B cell (primary cell): ENCODE data around the gene GLRA1. TPM values are rescaled to one million over a fixed set of nuclear protein-coding genes. Genes with fewer than 3 reads are reported as not detected.

Source experiments
- ATAC-seq: fragments of 200-7000 bp; cut with Tn5 transposase; one replicate; pipeline ENCODE4 v1.10.0; 2021; ENCODE audit warnings: low read depth, mild to moderate bottlenecking, moderate number of reproducible peaks, moderate library complexity
- CTCF ChIA-PET: fragments of 350-600 bp; sonication (Branson Sonifier 250); formaldehyde crosslinking; loops from one replicate; lab custom pipeline; 2021; ENCODE audit warnings: antibody characterized with exemption, inconsistent platforms; lab: Charles Lee
- POLR2A ChIA-PET: fragments of 350-600 bp; sonication (Branson Sonifier 250); formaldehyde crosslinking; loops from one replicate; lab custom pipeline; 2021; ENCODE audit warnings: antibody characterized with exemption; lab: Charles Lee
- DNase-seq: peaks from one replicate; pipeline ENCODE4 v3.0.0; 2013
- H2AFZ ChIP-seq: 2 replicates; pipeline ENCODE4 v1.6.1; 2012; ENCODE audit warnings: mild to moderate bottlenecking, low read depth, low read length; ENCODE audit not compliant: insufficient read depth, poor library complexity, severe bottlenecking
- H3K27ac ChIP-seq, 2 donors: 1 replicate in 1 of 2; 2 replicates in 1 of 2; pipeline ENCODE4 v1.5.1; 2012 to 2013; ENCODE audit warnings: low read length in 2 of 2, mild to moderate bottlenecking in 2 of 2, moderate library complexity in 1 of 2
- H3K27me3 ChIP-seq, 4 experiments: fragments of 200-600 bp in 1 of 4; sonication (generic) in 1 of 4; replicated peaks in 1 of 4; 1 replicate in 2 of 4; 2 replicates in 2 of 4; pipeline versions ENCODE4 v1.6.1 to v1.7.0; 2013 to 2016; ENCODE audit warnings: low read length in 3 of 4, mild to moderate bottlenecking in 2 of 4, mixed read lengths in 1 of 4, moderate library complexity in 1 of 4; ENCODE audit not compliant: insufficient read depth in 4 of 4, control insufficient read depth in 3 of 4; ENCODE audit errors: control extremely low read depth in 1 of 4
- H3K36me3 ChIP-seq, 2 experiments: replicated peaks in 1 of 2; 1 replicate in 1 of 2; 2 replicates in 1 of 2; pipeline versions ENCODE4 v1.6.1 to v1.7.1; 2013; ENCODE audit warnings: low read length in 1 of 2; ENCODE audit not compliant: insufficient read depth in 2 of 2, control insufficient read depth in 1 of 2; ENCODE audit errors: control extremely low read depth in 1 of 2, extremely low read depth in 1 of 2
- H3K4me1 ChIP-seq, 2 donors: fragments of 200-600 bp in 1 of 2; sonication (generic) in 1 of 2; 1 replicate in 1 of 2; 2 replicates in 1 of 2; pipeline versions ENCODE4 v1.5.1 to v1.6.1; 2013 to 2017; ENCODE audit warnings: low read length in 2 of 2; ENCODE audit not compliant: control insufficient read depth in 2 of 2, insufficient read depth in 2 of 2
- H3K4me2 ChIP-seq: replicated peaks from 2 replicates; pipeline ENCODE3; 2012; ENCODE audit warnings: mild to moderate bottlenecking, low read depth, low read length; ENCODE audit not compliant: poor library complexity, severe bottlenecking
- H3K4me3 ChIP-seq, 5 experiments: fragments of 200-600 bp in 1 of 5; sonication (generic) in 1 of 5; 1 replicate in 3 of 5; 2 replicates in 2 of 5; pipeline versions ENCODE4 v1.5.1 to v1.7.0; 2011 to 2016; ENCODE audit warnings: low read length in 4 of 5, mild to moderate bottlenecking in 4 of 5, low read depth in 2 of 5, control low read depth in 1 of 5, moderate library complexity in 1 of 5; ENCODE audit not compliant: insufficient read depth in 1 of 5; ENCODE audit errors: control extremely low read depth in 1 of 5, extremely low read depth in 1 of 5
- H3K79me2 ChIP-seq: fragments of 200-600 bp; sonication (generic); one replicate; pipeline ENCODE4 v1.6.0; 2016; ENCODE audit warnings: low read length; ENCODE audit not compliant: control insufficient read depth, insufficient read depth
- H3K9ac ChIP-seq: fragments of 200-600 bp; sonication (generic); 2 replicates; pipeline ENCODE4 v1.6.1; 2017; ENCODE audit warnings: mild to moderate bottlenecking, low read length, moderate library complexity
- H3K9me3 ChIP-seq, 3 donors: one replicate each; pipeline versions ENCODE4 v1.6.1 to v1.7.1; 2013; ENCODE audit warnings: low read length in 2 of 3; ENCODE audit not compliant: control insufficient read depth in 2 of 3, insufficient read depth in 1 of 3; ENCODE audit errors: control extremely low read depth in 1 of 3
- H4K20me1 ChIP-seq: 2 replicates; pipeline ENCODE4 v1.6.0; 2012; ENCODE audit warnings: mild to moderate bottlenecking, low read length; ENCODE audit not compliant: insufficient read depth, control insufficient read depth, poor library complexity, severe bottlenecking
- H3K27ac Mint-ChIP-seq: one replicate; pipeline ENCODE4 v1.8.0; 2021; ENCODE audit warnings: mixed read lengths
- H3K27me3 Mint-ChIP-seq: one replicate; pipeline ENCODE4 v1.8.0; 2021; ENCODE audit warnings: mixed read lengths
- H3K4me1 Mint-ChIP-seq: one replicate; pipeline ENCODE4 v1.8.0; 2021; ENCODE audit warnings: mixed read lengths
- H3K4me3 Mint-ChIP-seq: one replicate; pipeline ENCODE4 v1.8.0; 2021; ENCODE audit warnings: mixed read lengths
- H3K9me3 Mint-ChIP-seq: one replicate; pipeline ENCODE4 v1.8.0; 2022; ENCODE audit warnings: mixed read lengths; ENCODE audit not compliant: insufficient read depth
- EZH2 ChIP-seq: IDR thresholded peaks from 2 replicates; pipeline ENCODE4 v1.6.1; 2012; ENCODE audit warnings: borderline replicate concordance, low read depth, mild to moderate bottlenecking, moderate library complexity, low read length; ENCODE audit not compliant: insufficient read depth, poor library complexity, severe bottlenecking
- WGBS: methylation state at CpG from one replicate; pipeline ENCODE4 v1.1.5; 2013; ENCODE audit warnings: missing lambda C conversion rate; ENCODE audit not compliant: insufficient coverage; 5-methylcytosine and 5-hydroxymethylcytosine counted together
- intact Hi-C: fragments of 100-400 bp; cut with micrococcal nuclease; formaldehyde crosslinking; loops from one replicate; pipeline ENCODE4 v1.10.0; 2022
- polyA plus RNA-seq: library from polyadenylated mRNA; depleted of rRNA; stranded (reverse); fragments of >200 nt; gene quantifications from 2 replicates; pipeline ENCODE4 v1.2.3, GENCODE V29; 2012
- total RNA-seq, 2 donors: library from RNA; stranded (reverse); fragments of 120-200 nt in 1 of 2; gene quantifications; 1 replicate in 1 of 2; 2 replicates in 1 of 2; pipeline versions ENCODE4 v1.2.3 to v1.2.4, GENCODE V29; 2013 to 2022
- TF ChIP-seq, protein P1 (sequence below): fragments of 200-600 bp; IDR thresholded peaks from one replicate; pipeline ENCODE4 v1.8.0; 2022; ENCODE audit warnings: antibody characterized with exemption, mild to moderate bottlenecking

Gene GLRA1
- total and polyA plus RNA-seq, 2 donors (not counting 1 experiment from before 2014, with no cell fraction given), result not detected

DNA sequence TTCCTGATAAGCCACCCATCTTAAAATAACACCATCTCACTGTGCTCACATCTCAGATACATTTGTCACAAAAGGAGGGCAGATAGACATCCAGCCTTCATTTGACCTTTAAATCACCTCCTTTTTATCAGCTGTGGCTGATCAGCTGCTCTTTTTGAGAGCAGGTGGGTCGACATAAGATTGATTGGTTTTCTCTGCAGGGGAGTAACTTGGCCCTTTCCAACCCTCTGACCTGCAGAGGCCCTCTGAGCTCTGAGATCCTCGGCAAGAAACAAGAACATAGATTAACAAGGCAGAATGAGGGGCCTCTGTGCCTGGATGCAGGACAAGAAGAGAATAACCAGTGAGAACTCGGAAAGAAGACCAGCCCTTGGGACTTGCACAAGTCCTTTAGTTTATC, 33.5 kb upstream of the GLRA1 start:
- Histone ChIP-seq H3K4me2 (no peak overlapping the region), H3K9ac (no peak overlapping the region), H3K27ac (no peak overlapping the region), H4K20me1 (no peaks in the 10 kb centered on the region), H3K36me3 (no peaks in the 10 kb centered on the region), H3K4me1 (no peaks in the 10 kb centered on the region), H2AFZ (no peak overlapping the region), H3K79me2 (no peaks in the 10 kb centered on the region), H3K27me3 (peaks cover 0 to 3% (median 0%) of the 10 kb centered on the region in 4 experiments), H3K9me3 (no peaks in the 10 kb centered on the region), H3K4me3 (no peak overlapping the region)
- Mint-ChIP-seq H3K27me3 (peaks cover 7% of the 10 kb centered on the region), H3K9me3 (no peaks in the 10 kb centered on the region), H3K27ac (no peak overlapping the region), H3K4me3 (no peak overlapping the region), H3K4me1 (peaks cover 7% of the 10 kb centered on the region)
- no peak for ATAC-seq
- intact Hi-C loops, result no loop called here
- CTCF ChIA-PET, result interaction anchor here (0.5 to 1.7 kb wide), 2 partner anchors 140 to 182 kb away, joined by 3 read pairs; no protein-coding TSS in a partner anchor
- no peak for TF ChIP-seq EZH2
- TF ChIP-seq, protein P1, sequence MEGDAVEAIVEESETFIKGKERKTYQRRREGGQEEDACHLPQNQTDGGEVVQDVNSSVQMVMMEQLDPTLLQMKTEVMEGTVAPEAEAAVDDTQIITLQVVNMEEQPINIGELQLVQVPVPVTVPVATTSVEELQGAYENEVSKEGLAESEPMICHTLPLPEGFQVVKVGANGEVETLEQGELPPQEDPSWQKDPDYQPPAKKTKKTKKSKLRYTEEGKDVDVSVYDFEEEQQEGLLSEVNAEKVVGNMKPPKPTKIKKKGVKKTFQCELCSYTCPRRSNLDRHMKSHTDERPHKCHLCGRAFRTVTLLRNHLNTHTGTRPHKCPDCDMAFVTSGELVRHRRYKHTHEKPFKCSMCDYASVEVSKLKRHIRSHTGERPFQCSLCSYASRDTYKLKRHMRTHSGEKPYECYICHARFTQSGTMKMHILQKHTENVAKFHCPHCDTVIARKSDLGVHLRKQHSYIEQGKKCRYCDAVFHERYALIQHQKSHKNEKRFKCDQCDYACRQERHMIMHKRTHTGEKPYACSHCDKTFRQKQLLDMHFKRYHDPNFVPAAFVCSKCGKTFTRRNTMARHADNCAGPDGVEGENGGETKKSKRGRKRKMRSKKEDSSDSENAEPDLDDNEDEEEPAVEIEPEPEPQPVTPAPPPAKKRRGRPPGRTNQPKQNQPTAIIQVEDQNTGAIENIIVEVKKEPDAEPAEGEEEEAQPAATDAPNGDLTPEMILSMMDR, result no peak
- no peak for DNase-seq
- POLR2A ChIA-PET, result no interaction called here
- WGBS, result no CpG with 5 or more reads among the region's 3 CpGs

DNA sequence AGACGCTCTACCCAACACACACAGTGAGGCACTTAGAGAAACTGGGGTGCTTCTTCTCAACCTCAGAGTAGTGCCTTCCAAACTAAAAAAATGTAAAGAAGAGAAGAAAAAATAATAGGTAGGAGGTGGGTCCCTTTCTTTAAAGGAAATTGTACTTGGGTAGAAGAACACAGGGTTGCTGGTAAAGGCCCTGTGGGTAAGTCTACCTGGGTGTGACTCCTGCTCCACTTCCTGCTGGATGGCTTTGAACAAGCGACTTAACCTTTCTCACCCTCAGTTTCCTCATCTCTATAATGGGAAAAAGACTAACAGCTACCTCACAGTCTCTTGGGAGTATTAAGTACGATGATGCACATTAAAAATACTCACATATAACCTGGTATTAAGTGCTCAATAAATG, 32.1 kb upstream of the GLRA1 start:
- H3K27ac Mint-ChIP-seq, result no peak overlapping the region
- H3K9me3 Mint-ChIP-seq, result no peaks in the 10 kb centered on the region
- H3K4me1 Mint-ChIP-seq, result peaks cover 7% of the 10 kb centered on the region
- Histone ChIP-seq H3K4me2 (no peak overlapping the region), H3K9me3 (no peaks in the 10 kb centered on the region), H3K36me3 (no peaks in the 10 kb centered on the region), H3K4me1 (no peaks in the 10 kb centered on the region), H2AFZ (no peak overlapping the region), H3K27me3 (no peaks in the 10 kb centered on the region), H3K9ac (no peak overlapping the region), H3K4me3 (no peak overlapping the region), H3K27ac (no peak overlapping the region), H3K79me2 (no peaks in the 10 kb centered on the region), H4K20me1 (no peaks in the 10 kb centered on the region)
- peaks cover 11% of the 10 kb centered on the region for H3K27me3 Mint-ChIP-seq
- intact Hi-C loops, result no loop called here
- no CpG with 5 or more reads among the region's 3 CpGs for WGBS
- DNase-seq (no peak), ATAC-seq (no peak)
- ChIA-PET CTCF (interaction anchor here (1.7 kb wide), 1 partner anchor 183 kb away, joined by 3 read pairs; no protein-coding TSS in a partner anchor), POLR2A (no interaction called here)
- TF ChIP-seq, protein P1, result no peak
- TF ChIP-seq EZH2, result no peak
- no peak overlapping the region for H3K4me3 Mint-ChIP-seq
